GM21447 (cell line): ENCODE measurements around the gene ACBD4.
A peak's percentile ranks its signal among the peaks of the same experiment; 100 is the strongest.

ENCODE experiments used
- ATAC-seq: cut with Tn5 transposase; IDR thresholded peaks from one replicate; pipeline ENCODE4 v1.9.1; 2021; ENCODE audit not compliant: unreplicated experiment

The ACBD4 gene

GRCh38 chr17:45149669-45150664 lies 14.5 kb downstream of the ACBD4 start:
- peak; percentile 2 for ATAC-seq

GRCh38 chr17:45150911-45151809 lies 15.7 kb downstream of the ACBD4 start:
- no peak for ATAC-seq

DNA sequence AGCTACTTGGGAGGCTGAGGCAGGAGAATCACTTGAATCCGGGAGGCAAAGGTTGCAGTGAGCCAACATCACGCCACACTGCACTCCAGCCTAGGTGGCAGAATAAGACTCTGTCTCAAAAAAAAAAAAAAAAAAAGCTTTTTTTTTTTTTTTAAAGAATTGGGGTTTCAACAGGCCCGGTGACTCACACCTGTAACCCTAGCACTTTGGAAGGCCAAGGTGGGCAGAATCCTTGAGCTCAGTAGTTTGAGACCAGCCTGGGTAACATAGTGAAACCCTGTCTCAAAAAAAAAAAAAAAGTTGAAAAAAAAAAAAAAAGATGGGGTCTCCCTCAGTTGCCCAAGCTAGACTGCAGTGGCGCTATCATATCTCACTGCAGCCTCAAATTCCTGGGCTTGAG lies 19.5 kb downstream of the ACBD4 start:
- ATAC-seq: no peak

DNA sequence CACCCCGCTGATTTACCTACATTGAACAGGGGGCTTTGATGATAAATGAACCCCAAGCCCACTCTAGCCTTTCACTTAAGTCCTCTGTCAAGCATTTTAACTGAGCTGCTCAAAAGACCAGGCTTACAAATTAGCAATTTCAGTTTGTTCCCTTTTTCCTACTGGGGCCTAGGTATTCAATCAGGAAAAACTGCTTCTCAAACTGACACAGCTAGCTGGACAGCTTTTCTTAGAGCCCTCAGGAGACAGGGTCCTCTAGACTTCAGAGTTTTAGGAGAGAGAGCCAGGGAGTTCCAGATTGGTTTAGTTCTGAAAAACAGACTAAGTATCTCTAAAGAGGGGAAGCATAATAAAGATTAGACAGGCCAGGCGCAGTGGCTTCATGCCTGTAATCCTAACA lies 20.0 kb downstream of the ACBD4 start:
- no peak for ATAC-seq

DNA sequence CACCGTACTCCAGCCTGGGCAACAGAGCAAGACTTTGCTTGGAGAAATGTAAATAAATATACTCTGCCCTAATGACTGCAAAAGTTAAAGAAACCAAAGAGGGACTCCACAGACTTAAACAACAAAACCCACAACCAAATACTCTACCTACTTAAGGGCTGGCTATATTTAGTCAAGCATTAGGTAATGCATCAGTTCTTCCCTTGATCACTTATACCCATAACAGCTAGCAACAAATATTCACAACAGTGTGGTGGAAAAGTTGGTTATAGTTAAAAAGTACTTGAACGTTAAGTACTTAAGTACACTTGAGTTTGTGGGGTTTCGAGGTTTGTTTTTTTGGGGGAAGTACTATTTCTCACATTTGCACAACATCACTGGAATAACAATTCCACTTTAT lies 20.8 kb downstream of the ACBD4 start:
- no peak for ATAC-seq

GRCh38 chr17:45160447-45161287 lies 25.2 kb downstream of the ACBD4 start:
- peak; percentile 24 for ATAC-seq

DNA sequence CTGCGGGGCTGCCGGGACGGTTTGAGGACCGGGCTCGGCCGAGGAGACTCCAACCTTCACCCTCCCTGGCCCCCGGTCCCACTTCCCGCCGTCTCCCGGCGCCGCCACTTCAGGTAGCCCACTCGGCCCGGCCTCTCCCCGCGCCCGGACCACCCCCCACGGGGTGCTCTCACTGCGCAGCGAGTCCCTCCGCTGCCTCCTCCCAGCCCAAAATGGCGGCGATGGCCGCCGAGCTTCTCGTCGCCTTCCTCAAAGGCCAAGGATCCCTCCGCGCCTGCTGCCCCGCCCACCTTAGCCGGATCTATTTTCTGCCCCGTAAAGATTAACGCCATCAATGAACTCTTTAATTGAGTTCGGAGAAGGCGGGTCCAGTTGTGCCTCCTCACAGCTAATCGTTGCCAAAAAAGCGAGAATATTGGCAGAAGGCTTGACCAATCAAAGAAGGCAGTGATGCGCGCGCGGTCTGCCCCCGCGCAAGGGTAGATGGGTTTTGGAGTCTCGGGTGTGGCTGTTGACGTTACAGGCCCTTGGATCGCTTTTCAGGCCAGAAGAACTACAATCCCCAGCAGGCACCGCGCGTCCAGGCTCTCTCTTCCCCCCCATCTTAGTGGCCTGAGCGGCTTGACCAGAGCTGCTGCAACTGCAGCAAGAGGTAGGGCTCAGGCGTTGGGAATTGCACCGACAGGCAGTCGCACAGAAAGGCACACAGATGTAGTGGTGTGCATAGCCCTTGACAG lies 26.0 kb downstream of the ACBD4 start, which contains the start of gene HEXIM2:
TSS of gene HEXIM2 (plus strand) at position 588 of the 737 bp plus-strand sequence. CDS start 919 bp downstream, outside the sequence.
- ATAC-seq: peak; percentile 93

GRCh38 chr17:45162025-45162687 lies 26.7 kb downstream of the ACBD4 start:
- ATAC-seq: no peak

DNA sequence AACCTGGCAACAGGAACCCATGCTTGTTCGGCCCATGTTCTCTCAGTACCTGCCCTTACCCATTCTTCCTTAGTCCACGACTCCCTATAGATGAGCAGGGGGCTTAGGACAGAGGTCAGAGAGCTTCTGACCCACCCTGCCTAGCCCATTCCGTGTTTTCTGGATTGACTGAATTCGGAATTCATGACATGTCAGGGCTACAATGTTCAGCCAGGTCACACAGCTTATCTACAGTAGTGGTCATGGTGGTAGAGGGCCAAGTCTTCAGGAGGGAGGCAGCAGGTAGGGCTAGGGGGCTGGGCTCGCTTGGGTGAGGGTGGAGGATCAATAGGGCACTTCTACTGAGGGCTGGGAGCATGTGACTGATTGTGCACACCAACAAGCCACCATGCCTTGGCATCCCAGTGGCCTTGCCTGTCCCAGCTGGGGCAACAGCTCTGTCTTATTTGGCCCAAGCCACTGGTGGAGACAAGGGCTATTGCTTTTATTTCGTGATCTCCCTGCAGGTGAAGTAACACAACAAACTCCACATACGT lies 29.3 kb downstream of the ACBD4 start:
- no peak for ATAC-seq

- no peak for ATAC-seq
Measured at GRCh38 chr17:45168991-45169752, 33.7 kb downstream of the ACBD4 start.

DNA sequence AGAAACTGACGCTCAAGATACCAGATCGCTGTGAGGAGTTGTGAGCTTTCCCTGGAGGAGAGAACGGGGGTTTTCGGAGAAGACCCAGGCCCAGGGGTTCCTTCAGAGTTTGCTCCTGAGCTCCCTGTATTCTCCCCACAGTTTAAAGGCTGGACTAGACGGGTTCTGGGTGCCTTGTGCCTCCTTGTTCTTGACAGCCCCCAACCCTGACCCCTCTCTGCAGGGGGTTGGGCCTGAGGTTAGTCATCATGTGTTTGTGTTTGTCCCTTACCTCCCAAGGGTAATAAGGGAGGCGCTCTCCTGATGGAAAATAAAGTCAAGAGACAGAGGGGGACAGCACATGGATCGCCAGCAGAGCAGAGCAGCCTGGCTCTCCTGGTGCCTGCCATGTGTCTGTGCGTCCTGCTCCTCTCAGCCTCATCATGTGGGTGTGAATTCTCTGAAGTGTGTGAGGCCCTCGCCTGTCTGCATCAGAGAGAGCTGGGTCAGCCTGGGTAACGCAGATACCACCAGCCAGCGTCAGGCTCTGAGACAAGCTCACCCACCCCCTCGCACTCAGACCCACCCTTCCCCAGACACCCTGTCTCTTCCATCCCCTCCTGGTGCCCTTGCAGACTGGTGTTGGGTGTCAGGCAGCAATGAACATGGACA lies 34.9 kb downstream of the ACBD4 start:
- ATAC-seq: no peak

DNA sequence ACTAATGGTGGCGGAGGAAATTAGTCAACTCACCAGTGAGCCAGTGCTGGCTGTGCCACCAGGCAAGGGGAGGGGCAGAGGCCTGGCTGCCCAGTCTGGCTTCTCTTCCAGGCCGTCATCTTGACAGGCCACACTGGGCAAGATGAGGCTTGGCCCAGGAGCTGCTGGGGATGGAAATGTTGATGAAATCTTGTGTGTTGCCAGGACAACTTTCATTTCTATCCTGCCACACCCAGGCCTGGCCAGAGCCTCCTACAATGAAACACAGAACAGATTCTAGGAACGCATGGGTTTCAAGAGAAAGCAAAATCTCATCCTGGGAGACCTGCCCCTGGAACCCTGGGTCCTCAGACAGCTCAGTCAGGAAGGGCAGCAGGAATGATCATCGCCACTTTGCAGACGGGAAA lies 35.4 kb downstream of the ACBD4 start:
- no peak for ATAC-seq

GRCh38 chr17:45171338-45172231 lies 36.1 kb downstream of the ACBD4 start:
- no peak for ATAC-seq

DNA sequence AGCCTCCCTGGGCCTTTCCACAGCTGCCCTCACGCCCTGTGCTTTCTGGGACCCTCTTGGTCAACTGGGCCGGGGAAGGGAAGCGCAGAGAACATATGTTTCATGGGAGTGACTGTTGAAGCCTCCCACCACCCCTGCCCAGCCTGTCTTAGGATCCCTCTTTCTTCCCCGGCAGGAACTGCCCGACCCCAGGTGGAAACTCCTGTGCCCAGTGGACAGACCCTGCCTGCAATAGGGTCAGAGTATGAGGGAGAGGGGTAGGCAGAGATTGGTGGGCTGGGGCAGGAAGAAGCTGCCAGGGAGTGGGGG lies 36.7 kb downstream of the ACBD4 start:
- ATAC-seq: no peak

DNA sequence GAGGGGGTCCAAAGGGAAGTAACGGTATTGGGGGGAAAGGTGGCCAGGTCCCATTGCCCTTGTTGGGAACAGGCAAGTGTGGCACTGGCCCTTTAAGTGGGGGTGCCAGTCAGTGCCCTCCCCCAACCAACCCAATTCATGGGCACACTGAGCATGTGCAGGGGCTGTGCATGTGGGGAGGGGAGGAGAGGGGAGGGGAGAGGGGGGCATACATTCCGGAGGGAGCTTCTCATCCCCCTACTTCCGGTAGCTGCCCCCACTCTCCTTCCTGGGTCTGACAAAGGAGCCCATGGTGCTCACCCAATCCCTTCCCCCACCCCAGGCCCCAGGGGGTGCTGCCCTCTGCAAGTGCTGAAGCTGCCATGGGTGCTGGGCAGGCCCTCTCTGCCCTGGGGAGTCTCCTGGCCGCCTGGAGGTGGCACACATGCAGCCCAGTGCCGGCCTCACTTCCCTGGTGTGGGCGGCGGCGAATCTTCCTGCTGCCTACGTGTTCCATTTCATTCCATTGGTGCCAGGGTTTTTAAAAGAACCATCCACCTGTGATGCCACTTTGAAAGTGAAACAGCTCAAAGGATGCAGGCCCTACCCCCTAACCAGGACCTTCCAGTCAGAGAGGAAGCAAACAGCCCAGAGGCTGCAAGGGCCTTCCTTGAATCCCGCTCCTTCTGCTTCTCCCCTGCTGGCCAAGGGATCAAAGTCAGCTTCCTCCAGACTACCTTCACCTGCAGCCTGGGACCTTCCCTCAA lies 37.2 kb downstream of the ACBD4 start:
- peak; percentile 45 for ATAC-seq

DNA sequence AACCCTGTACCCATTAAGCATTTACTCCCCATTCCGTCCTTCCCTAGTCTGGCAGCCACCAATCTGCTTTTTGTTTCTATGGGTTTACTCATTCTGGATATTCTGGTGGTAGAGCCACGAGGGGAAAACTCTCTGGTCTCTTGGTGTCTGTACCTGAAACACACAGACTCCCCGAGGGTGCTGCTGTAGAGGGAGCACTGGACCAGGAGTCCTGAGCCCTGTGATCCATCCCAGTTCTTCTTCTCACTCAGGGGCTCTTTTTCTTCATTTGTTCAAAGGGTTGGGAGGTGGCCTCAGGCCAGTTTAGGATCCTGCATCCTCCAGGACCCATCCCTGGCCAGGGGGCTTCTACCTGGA lies 40.2 kb downstream of the ACBD4 start:
- ATAC-seq: no peak
